Upper lobe of right lung (tissue), 1 donor: ENCODE measurements around the gene IZUMO3. TPM values are rescaled to one million over a fixed set of nuclear protein-coding genes. Genes with fewer than 3 reads are reported as not detected.

Experiments
- ATAC-seq: fragments of 200-7000 bp; cut with Tn5 transposase; one replicate; pipeline ENCODE4 v1.9.1; 2020; ENCODE audit warnings: mild to moderate bottlenecking, moderate library complexity
- DNase-seq: peaks from one replicate; pipeline ENCODE4 v3.0.0-alpha.2; 2020
- H3K27ac ChIP-seq: fragments of 200-600 bp; one replicate; pipeline ENCODE4 v1.8.0; 2022
- H3K27me3 ChIP-seq: fragments of 200-600 bp; one replicate; pipeline ENCODE4 v1.8.0; 2022; ENCODE audit warnings: mild to moderate bottlenecking
- H3K36me3 ChIP-seq: fragments of 200-600 bp; one replicate; pipeline ENCODE4 v1.8.0; 2022
- H3K4me1 ChIP-seq: fragments of 200-600 bp; one replicate; pipeline ENCODE4 v1.8.0; 2022
- H3K4me3 ChIP-seq: fragments of 200-600 bp; one replicate; pipeline ENCODE4 v1.8.0; 2022; ENCODE audit warnings: mild to moderate bottlenecking
- H3K9me3 ChIP-seq: fragments of 200-600 bp; one replicate; pipeline ENCODE4 v1.8.0; 2022
- intact Hi-C: fragments of 100-400 bp; cut with DNase I; formaldehyde crosslinking; loops from one replicate; pipeline ENCODE4 v1.11.0; 2022
- total RNA-seq: library from RNA; stranded (reverse); fragmentation: NEBNext Ultra II Directional; extraction: Animal tissue kit (Norgen Biotek cat#: 25700); gene quantifications from one replicate; pipeline ENCODE4 v1.2.1, GENCODE V29; 2021
- TF ChIP-seq, protein P1 (sequence below): fragments of 200-600 bp; IDR thresholded peaks from one replicate; pipeline ENCODE4 v1.8.0; 2022; ENCODE audit warnings: antibody characterized with exemption
- donor health status: DM: no; HTN: yes; CAD: no; lungs with severe emphysema.

Gene IZUMO3
- total RNA-seq, 1 donor from 2014 or later = not detected

- no peak overlapping the region for H3K27ac ChIP-seq
- H3K36me3 ChIP-seq = no peaks in the 10 kb centered on the region
- no peaks in the 10 kb centered on the region for H3K9me3 ChIP-seq
- no peaks in the 10 kb centered on the region for H3K4me1 ChIP-seq
- DNase-seq (no peak), ATAC-seq (no peak)
- TF ChIP-seq, protein P1, sequence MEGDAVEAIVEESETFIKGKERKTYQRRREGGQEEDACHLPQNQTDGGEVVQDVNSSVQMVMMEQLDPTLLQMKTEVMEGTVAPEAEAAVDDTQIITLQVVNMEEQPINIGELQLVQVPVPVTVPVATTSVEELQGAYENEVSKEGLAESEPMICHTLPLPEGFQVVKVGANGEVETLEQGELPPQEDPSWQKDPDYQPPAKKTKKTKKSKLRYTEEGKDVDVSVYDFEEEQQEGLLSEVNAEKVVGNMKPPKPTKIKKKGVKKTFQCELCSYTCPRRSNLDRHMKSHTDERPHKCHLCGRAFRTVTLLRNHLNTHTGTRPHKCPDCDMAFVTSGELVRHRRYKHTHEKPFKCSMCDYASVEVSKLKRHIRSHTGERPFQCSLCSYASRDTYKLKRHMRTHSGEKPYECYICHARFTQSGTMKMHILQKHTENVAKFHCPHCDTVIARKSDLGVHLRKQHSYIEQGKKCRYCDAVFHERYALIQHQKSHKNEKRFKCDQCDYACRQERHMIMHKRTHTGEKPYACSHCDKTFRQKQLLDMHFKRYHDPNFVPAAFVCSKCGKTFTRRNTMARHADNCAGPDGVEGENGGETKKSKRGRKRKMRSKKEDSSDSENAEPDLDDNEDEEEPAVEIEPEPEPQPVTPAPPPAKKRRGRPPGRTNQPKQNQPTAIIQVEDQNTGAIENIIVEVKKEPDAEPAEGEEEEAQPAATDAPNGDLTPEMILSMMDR = no peak
- H3K4me3 ChIP-seq = no peak overlapping the region
- intact Hi-C loops = no loop called here
- no peaks in the 10 kb centered on the region for H3K27me3 ChIP-seq
These were observed 26.7 kb upstream of the IZUMO3 start for GRCh38 chr9:24572406-24572805.

GRCh38 chr9:24561957-24562356 is 16.3 kb upstream of the IZUMO3 start:
- no peak for ATAC-seq
- H3K27ac ChIP-seq = no peak overlapping the region
- DNase-seq = no peak
- no peaks in the 10 kb centered on the region for H3K4me1 ChIP-seq
- intact Hi-C loops = no loop called here
- TF ChIP-seq, protein P1 = no peak
- no peaks in the 10 kb centered on the region for H3K9me3 ChIP-seq
- no peaks in the 10 kb centered on the region for H3K36me3 ChIP-seq
- no peaks in the 10 kb centered on the region for H3K27me3 ChIP-seq
- no peak overlapping the region for H3K4me3 ChIP-seq

GRCh38 chr9:24553183-24553552 is 7.5 kb upstream of the IZUMO3 start:
- intact Hi-C loops = no loop called here
- no peak for ATAC-seq
- Histone ChIP-seq H3K27ac (no peak overlapping the region), H3K4me3 (no peak overlapping the region), H3K36me3 (no peaks in the 10 kb centered on the region), H3K27me3 (no peaks in the 10 kb centered on the region), H3K4me1 (no peaks in the 10 kb centered on the region), H3K9me3 (no peaks in the 10 kb centered on the region)
- TF ChIP-seq, protein P1 = no peak
- no peak for DNase-seq

- Histone ChIP-seq H3K27me3 (no peaks in the 10 kb centered on the region), H3K9me3 (peaks cover 5% of the 10 kb centered on the region), H3K4me1 (no peaks in the 10 kb centered on the region), H3K36me3 (no peaks in the 10 kb centered on the region), H3K27ac (no peak overlapping the region), H3K4me3 (no peak overlapping the region)
- TF ChIP-seq, protein P1 = no peak
- ATAC-seq (no peak), DNase-seq (no peak)
- intact Hi-C loops = no loop called here
These were observed 7.0 kb upstream of the IZUMO3 start for GRCh38 chr9:24552526-24553182.

- H3K4me3 ChIP-seq = no peak overlapping the region
- intact Hi-C loops = no loop called here
- no peak for ATAC-seq
These were observed 412 bp downstream of the IZUMO3 start for GRCh38 chr9:24545285-24545684.

More at GRCh38 chr9:24545285-24545684, 412 bp downstream of the IZUMO3 start:
- Histone ChIP-seq H3K36me3 (no peaks in the 10 kb centered on the region), H3K27ac (no peak overlapping the region), H3K27me3 (no peaks in the 10 kb centered on the region), H3K9me3 (peaks cover 5% of the 10 kb centered on the region), H3K4me1 (no peaks in the 10 kb centered on the region)
- no peak for DNase-seq
- TF ChIP-seq, protein P1 = no peak
